ENCODE results near the gene GAB2.

The GAB2 gene

DNA sequence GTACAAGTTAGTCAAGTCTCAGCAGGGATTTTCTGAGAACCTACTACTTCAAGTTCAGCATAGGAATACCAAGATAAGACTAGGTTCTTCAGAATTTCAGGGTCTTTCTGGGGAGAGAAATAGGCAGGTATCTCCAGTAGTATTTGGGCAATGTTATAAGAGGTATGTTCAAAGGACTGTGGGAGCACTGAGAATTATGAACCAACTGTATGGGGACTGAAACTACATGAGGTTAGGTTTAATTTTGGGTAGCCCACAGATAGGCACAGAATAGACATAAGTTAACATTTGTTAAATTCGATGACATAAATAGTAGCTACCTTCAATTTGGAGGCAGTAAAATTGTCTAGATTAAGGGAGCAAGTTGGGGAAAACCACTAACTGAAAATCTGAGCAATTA is 9.2 kb upstream of the GAB2 start:
- no peak for DNase-seq

DNA sequence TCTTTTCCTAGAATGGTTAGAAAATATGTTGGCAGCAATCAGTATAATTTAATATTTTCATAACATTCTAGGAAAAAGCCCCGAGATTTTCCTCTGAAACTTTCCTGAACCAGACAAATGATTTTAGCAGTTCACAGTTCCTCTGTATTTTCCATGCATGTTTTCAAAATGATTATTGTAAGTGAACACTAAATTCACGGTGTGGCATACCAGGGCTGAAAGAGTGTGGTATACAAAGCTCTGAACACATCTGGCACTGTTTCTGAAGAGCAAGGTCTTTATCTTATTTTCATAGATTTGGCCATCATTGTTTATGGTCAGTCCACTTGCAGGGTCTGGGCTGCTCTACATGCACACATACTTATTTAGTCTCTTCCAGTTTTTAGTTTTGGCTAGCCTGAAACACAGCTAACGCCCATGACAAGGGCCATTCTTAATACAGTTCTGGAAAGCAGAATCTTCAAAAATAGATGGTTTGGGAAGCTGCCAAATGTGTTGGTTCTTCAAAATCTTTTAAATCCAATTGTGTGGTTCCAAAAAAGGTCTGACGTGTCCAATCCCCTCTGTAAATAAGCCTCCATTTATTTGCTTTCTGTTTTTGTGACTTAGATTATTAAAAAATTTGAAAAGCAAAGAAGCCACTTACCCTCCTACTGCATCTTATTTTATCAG is 7.9 kb upstream of the GAB2 start:
- DNase-seq = no peak

DNA sequence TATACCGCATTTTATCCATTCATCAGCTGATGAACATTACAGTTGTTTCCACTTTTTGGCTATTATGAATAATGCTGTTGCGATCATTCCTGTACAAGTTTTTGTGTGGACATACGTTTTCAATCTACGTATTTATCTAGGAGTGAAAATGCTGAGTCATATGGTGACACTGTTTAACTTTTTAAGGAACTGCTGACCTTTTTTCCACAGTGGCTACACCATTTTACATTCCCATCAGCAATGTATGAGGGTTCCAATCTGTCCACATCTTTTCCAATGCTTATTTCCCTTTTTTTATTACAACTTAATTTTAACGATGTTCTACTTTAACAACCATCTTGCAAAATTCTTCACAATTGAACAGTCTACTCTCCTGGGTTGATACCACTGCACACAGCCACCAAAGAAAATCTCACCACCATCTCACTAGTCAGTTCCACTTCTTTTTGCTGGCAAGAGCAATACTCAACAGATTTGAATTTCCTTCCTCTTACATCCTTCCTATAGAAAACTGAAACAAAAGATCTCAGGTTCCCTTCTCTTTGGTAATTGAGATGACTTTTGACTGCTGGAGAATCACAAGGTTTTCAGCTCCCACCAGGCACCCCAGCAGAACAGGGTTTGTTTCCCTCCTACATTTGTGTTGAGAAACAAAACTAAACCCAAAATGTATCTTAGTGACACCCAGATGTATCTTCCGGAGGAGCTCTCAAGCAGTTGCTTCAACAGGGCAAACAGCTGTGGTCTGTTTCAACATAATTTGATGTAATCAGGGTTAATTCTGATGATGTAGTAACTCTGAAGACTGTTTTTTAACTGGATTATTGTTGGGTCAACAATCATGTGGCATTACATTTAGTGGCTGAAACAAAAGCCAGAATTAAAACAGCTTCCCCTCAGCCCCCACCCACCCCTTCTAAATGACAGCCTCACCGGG is 7.0 kb upstream of the GAB2 start:
- DNase-seq = no peak

DNA sequence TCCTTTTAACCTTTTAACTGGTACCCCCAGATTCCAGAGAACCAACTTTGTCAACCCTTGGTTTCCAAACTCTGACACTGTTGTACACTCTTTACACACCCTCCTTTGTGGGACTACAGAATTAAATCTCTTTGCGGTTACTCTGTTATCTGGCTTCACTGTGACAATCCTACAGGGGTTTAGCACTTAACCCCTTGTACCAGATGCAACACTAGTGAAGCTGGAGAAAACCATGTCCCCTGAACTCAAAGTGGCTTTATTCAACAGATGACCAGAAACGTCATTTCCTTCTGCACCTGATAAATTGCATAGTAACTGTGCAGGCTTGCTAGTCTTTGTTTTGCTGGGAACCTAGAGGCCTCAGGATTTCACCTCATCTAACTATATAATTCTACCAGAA is 5.6 kb upstream of the GAB2 start:
- DNase-seq = no peak

DNA sequence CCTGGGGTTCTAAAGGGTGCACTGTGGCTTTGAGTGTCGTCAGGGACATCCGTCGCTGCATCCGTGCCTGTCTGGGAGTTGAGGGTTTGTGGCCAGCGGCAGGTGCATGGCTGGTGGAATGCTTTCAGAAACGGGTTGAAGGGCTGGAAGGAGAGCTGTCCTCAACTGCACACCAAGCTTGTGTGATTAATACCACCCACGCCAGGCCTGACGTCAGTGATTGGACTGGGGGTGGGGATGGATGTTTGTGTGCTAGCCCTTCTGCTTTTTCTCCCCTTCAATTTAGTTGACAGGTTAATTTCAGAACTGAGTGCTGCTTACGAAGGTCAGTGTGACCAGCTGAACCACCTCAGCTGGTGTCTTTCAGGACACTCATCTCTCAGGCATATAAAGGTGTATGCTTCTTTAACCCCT is 3.2 kb upstream of the GAB2 start:
- DNase-seq = peak; percentile 29 to 41

DNA sequence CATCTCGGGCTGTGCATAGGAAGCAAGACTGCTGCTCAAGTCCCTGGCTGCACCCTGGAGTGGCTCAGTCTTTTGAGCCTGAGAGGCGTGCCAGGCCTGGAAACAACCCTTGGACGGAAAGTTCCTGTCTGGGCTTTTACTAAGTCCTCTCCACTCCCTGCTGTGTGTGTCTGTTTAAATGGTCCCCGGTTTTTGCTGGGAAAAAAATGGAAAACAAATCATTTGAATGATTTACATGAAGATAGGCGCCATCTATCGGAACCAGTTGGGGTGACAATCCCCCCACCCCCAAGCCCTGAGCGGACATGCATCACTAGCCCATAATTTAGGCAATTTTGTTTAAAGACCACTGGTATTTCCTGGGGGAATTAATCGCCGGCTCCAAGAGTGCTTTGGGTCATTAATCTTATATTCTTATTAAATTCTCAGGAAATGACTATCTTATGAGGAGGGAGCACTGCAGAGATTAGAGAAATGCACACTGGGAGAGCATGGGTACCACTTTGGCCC is 2.7 kb upstream of the GAB2 start:
- DNase-seq = peak; percentile 41 to 53

DNA sequence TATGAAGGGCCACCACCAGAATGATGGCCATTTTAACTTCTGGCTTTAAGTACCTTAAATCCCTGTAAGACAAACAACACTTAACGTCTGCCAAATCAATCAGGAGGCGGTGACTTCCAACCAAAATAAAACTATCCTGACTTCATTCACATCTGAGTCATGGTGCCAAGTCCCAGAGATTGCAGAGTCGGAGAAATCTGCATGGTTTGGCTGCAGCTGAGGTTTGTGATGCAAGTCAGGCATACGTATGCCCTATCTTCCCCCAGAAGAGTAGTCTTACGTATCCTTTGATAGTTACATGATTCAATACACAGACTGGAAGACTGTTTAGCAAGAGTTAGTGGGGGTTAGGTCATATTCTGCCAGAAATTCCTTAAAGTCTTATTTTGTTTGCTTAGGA is 1.7 kb upstream of the GAB2 start:
- DNase-seq = no peak

DNA sequence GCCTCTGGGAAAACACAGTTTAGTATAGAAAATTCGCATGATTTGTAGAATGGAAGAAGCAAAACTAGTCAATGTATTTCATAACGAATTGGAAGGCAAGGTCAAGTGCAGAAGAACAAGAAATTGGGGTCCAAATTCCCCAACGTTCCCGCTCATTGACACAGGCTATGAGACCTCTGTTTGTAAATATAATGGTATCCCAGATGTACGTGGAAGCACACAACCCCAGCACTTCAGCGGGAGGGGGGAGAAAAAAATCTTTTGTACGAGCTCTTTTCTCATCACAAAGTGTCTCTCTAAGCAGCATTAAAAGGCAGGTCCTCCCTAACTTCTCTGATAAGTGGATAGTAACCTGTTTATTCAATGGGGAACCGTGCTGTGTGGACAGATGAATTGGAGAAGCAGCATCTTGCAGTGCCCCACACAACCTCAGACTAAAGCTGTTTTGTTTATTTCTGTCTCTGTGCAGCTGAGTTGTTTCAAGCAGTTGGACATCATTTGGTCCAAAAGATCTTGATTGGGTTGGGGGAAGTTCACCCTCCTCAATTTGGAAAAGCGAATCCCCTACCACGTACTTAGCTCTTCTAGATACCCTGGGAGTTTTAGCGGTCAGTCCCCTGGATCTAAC is 1.1 kb upstream of the GAB2 start:
- no peak for DNase-seq

DNA sequence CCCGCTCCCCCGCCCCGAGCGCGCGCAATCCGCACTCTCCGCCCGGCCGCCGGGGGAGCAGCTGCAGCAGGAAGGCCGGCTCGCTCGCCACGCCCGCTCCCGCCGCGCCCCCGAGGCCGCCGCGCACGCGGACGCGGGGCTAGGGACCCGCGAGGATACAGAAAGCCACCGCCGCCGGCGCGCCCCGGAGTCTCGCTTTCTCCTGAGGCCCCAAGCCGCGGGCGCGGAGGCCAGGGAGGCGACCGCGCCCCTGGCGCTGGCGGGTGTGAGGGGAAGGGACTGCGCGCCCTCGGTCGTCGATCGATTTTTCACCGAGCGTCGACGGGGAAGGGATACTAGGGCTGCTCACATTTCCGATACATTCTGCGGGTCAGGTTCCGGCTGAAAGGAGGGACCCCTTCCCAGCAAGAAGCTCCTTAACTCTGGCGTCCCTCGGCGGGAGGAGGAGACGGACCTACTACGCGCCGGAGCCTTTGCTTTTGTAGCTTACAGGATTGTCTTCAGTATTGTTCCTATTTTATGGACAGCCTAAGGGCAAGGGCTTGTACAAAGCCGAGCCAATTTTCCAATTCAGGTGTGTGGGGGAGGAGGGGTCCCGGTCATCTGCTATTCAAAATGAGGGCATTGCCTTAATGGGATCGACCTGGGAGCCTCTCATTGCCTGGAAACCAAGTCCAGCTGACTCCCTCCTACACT is 416 bp upstream of the GAB2 start:
- DNase-seq = peak; percentile 68 to 72

DNA sequence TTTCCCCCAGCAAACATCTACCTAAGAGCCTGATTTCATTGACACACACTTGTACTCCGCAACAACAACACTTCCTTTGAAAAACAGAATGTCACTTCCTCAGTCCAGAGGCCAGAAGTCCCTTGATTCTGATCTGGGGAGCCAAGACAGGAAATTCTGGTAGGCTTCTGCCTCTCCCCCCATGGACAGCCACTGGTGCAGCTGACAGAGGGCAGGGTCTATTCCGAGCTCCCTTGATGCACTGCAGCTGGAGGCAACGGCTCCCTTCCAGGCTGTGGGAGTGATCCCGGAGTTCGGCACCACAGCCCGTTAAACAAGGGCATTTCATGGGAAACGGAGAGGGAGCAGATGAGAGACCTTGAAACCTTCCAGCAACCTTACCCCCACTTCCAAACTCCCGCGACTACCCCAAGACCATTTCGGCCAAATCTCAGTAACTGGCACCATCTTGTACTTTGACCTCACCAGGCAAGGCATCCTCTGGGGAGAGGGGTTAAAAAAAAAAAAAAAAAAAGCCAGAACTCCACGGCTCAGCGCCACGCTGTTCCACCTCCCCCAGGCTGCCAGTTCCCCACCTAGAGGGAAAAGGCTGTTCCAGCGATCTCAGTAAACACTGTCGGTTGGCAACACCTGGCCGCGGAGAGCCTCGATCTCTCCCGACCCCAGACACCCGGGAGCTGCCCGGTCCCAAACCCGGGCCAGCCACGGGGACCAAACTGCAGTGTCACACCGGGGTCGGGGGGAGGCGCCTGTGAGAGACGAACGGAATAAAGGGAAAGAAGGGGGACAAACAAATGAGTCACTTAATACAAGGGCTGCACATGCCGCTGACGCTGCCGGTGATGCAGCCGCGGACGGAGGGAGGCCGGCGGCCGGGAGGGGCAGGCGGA is 1.1 kb downstream of the GAB2 start:
- DNase-seq = peak; percentile 72 to 78

DNA sequence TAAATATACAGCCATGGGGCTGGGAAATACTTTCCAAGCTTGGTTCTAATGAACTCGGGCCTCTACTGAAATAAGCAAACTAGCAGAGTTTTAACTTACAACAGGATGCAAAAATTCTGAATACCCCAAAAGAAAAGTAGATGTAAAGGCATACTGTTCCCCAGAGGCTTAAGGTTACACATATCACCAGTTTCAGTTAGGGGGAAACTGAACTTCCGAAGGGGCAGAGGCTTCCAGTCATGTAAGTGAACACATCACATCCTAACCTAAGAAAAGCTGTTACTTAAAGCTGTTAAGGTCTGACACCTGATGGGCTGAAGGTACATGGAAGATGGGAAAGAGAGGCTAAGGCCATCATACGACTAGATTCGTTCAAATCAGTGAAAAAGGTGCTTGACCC is 2.3 kb downstream of the GAB2 start:
- no peak for DNase-seq

DNA sequence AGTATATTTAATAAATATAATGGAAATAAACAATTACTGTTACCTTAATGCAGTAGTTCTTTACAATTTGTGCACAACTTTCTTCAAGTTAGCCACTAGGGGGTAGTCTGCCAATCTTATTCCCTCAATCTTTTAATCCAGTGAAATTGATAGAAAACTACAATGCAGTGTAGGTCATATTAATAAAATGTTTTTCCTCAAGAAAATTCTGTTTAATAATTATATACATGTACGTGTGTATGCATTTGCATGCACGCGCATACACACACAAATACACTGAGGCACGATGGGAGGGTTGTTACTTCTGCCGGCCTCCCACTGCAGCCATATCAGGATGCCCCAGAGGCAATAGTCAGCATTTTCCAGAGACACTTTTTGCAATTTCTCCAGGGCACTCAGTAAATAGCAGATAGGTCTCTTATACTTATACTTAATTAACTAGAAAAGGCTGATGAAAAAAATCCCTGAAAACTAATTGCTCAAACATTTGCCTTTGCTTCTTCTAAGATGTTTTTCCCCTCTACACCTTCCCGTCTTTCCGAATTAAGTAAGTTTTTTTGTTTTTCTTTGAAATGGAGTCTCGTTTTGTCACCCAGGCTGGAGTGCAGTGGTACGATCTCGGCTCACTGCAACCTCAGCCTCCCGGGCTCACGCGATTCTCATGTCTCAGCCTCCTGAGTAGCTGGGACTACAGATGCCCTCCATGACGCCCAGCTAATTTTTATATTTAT is 3.1 kb downstream of the GAB2 start:
- no peak for DNase-seq

DNA sequence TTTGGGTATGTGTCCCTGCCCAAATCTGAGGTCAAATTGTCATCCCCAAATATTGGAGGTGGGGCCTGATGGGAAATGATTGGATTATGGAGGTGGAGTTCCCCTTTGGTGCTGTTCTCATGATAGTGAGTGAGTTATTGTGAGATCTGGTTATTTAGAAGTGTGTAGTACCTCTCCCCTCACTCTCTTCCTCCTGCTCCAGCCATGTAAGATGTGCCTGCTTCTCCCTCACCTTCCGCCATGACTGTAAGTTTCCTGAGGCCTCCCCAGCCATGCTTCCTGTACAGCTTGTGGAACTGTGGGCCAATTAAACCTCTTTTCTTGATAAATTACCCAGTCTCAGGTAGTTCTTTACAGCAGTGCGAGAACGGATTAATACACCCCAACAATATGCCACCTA is 9.0 kb downstream of the GAB2 start:
- no peak for DNase-seq

DNA sequence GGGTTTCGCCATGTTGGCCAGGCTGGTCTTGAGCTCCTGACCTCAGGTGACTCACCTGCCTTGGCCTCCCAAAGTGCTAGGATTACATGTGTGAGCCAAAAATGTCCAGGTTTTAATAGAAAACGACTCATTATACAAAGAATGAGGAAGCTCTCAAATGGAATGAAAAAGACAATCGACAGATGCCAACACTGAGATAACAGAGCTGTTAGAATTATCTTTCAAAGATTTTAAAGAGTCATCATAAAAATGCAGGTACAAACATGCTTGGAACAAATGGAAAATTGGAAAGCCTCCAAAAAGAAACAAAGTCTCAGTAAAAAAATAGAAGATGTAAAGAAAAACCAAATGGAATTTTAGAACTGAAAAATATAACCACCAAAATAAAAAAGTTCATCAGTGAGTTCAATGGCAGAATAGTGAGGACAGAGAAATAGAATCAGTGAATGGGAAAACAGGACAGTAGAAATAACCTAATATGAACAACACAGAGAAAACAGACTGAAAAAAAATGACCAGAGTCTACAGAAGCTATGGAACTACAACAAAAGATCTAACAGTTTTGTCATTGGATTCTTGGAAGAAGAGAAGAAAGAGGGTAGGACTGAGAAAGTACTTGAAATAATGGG is 10.9 kb downstream of the GAB2 start:
- no peak for DNase-seq

DNA sequence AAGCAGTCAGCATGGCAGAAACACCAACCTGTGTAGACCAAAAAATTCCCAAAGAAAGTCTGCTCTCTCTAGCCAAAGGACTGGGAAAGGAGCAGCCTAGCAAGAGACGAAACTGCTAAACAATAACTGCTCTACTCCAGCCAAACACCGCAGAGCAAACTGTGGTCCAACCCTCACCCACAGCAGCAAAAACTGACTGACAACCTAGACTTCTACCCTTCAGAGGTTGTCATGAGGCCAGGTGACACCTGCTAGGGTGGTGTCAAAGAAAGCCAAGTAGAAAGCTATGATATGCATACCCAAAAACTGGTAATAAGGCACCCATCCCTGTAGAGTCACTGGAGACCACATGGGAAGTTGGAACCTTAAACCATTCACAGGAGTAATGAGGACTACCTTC is 11.8 kb downstream of the GAB2 start:
- no peak for DNase-seq

DNA sequence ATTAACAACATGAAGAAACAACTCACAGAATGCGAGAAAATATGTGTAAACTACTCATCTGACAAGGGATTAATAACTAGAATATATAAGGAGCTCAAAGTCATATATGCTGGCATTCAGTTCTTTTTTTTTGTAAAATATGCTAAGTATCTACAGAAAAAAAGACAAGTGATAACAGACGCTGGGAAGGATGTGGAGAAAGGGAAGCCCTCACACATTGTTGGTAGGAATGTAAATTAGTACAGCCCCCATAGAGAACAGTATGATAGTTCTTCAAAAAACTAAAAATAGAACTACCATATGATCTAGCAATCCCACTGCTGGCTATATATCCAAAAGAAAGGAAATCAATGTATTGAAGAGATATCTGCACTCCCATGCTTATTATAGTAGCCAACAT is 13.8 kb downstream of the GAB2 start:
- no peak for DNase-seq

DNA sequence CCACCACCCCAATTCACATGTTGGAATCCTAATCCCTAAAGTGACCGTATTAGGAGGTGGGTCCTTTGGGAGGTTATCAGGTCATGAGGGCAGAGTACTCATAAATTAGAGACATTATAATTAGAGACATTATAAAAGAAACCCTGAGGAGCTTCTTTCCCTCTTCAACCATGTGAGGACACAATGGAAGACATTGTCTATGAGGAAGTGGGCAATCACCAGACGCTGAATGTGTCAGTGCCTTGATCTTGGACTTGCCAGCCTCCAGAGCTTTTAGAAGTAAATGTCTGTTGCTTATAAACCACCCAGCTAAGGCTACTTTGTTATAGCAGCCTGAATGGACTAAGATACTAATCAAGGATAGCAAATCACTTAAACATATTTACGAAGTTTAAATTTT is 14.8 kb downstream of the GAB2 start:
- DNase-seq = no peak

DNA sequence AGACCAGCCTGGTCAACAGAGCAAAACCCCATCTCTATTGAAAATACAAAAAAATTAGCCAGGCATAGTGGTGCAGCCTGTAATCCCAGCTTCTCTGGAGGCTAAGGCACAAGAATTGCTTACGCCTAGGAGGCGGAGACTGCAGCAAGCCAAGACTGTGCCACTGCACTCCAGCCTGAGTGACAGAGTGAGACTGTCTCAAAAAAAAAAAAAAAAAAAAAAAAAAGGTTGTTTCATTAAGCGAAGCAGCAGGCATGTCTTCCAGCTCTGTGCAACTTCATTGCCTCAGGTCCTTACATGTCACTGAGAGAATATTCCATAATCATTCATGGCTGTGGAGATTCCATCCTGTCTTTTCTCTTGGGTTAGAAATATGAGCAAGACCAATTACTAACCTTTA is 16.9 kb downstream of the GAB2 start:
- no peak for DNase-seq

DNA sequence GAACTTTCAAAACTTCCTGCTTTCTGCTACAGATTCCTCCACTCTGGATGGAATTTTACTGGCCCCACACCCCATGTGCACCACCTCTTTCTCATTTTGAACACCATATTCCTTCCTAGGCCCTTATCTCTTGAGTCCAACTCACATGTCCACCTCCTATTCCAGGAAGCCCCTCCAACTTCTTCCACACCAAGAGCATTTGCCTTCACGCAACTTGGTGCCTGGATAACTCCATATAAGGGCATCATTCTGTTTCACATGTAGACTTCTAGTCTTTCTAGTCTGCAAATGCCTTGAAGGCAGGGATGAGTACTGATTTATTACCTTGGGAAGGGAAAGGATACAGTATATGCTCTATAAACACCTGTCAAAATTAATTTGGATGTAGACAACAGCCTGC is 17.5 kb downstream of the GAB2 start:
- DNase-seq = no peak

DNA sequence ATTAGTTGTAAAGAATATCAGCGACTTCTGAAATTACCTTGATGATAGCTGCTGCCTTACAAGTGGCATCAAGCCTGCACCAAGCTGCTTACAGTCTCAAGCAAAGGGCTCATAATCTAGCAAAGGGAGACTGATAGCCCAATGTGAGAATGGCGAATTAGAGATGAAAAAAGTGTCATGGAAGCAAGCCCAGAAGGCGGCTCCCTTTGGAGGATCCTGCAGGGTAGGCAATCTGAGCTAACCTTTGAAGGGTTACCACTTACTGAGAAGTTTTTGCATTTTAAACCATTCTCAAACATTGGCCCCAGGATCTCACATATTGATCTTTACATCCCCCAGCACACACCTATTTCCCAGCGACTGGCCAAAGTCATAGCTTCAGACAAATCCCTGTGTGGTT is 18.5 kb downstream of the GAB2 start:
- no peak for DNase-seq

DNA sequence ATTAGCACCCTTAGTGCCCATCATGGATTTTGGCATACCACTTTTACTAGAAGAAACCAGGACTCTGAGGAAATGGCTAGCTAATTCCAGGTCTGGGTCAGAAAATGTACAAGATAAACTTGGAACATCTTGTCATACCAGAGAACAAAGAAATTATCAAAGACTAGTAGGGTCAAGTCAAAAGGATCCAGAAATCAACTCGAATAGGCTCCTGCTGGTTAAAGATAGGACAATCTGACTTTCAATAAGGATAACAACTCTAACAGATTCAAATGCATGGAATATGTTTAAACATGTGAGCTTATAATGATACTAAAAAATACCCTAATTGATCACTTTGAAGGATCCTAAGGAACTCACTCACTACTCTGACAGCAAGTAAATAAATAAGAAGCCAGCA is 18.9 kb downstream of the GAB2 start:
- no peak for DNase-seq

Measured in activated CD4-positive, alpha-beta T cell treated with anti-CD3 and anti-CD28 coated beads for 4 hours (primary cell).